Measurements from ENCODE around the gene LRRC15. TPM values are rescaled to one million over a fixed set of nuclear protein-coding genes. Genes with fewer than 3 reads are reported as not detected.

Gene LRRC15
- total RNA-seq, 1 experiment from 2014 or later, result not detected

- H3K27me3 Mint-ChIP-seq (ENCODE audit: insufficient read depth, unreplicated experiment), result no peaks in the 10 kb centered on the region
- POLR2A ChIA-PET, result interaction anchor here (0.5 to 5.1 kb wide), 8 partner anchors 10 to 552 kb away, joined by 3 to 36 read pairs (median 4); no protein-coding TSS in a partner anchor
Measured at GRCh38 chr3:194333212-194333980, 36.1 kb downstream of the LRRC15 start.

GRCh38 chr3:194332858-194333211 is 36.7 kb downstream of the LRRC15 start:
- Mint-ChIP-seq H3K27ac (ENCODE audit: low read depth, unreplicated experiment) (peak overlapping the region; percentile 90), H3K36me3 (ENCODE audit: insufficient read depth, unreplicated experiment) (no peaks in the 10 kb centered on the region), H3K4me1 (ENCODE audit: insufficient read depth, unreplicated experiment) (peaks cover 28% of the 10 kb centered on the region), H3K9me3 (ENCODE audit: unreplicated experiment) (no peaks in the 10 kb centered on the region), H3K4me3 (ENCODE audit: unreplicated experiment) (peak overlapping the region; percentile 77), H3K27me3 (ENCODE audit: insufficient read depth, unreplicated experiment) (no peaks in the 10 kb centered on the region)
- CTCF ChIA-PET, result interaction anchor here (0.6 to 8.9 kb wide), 6 partner anchors 12 to 1355 kb away, joined by 3 to 88 read pairs (median 3); no protein-coding TSS in a partner anchor
- intact Hi-C loops (cut with micrococcal nuclease), result loop anchor here (1.0 to 2.0 kb wide), 4 partner anchors 11 to 260 kb away; no protein-coding TSS in a partner anchor
- BruUV-seq (replicated peaks), result no TSS peak
- DNase-seq (ENCODE audit: unreplicated experiment), result no peak
- TF ChIP-seq CTCF (IDR thresholded peaks at IDR 0.05; ENCODE audit: unreplicated experiment), result no peak
- POLR2A ChIA-PET, result interaction anchor here (0.5 to 5.1 kb wide), 6 partner anchors 10 to 552 kb away, joined by 3 to 36 read pairs (median 4); no protein-coding TSS in a partner anchor

More at GRCh38 chr3:194333212-194333980, 36.1 kb downstream of the LRRC15 start:
- CTCF ChIA-PET, result interaction anchor here (0.7 to 8.9 kb wide), 9 partner anchors 11 to 160 kb away, joined by 3 to 88 read pairs (median 3); partner anchors contain the start of gene GP5
- peak; percentile 97 for DNase-seq (ENCODE audit: unreplicated experiment)
- Mint-ChIP-seq H3K36me3 (ENCODE audit: insufficient read depth, unreplicated experiment) (no peaks in the 10 kb centered on the region), H3K4me1 (ENCODE audit: insufficient read depth, unreplicated experiment) (peaks cover 28% of the 10 kb centered on the region), H3K27ac (ENCODE audit: low read depth, unreplicated experiment) (peak overlapping the region; percentile 90), H3K9me3 (ENCODE audit: unreplicated experiment) (no peaks in the 10 kb centered on the region), H3K4me3 (ENCODE audit: unreplicated experiment) (peak overlapping the region; percentile 77)
- TF ChIP-seq CTCF (IDR thresholded peaks at IDR 0.05; ENCODE audit: unreplicated experiment), result peak; percentile 97
- BruUV-seq (replicated peaks), result no TSS peak
- intact Hi-C loops (cut with micrococcal nuclease), result loop anchor here (1.0 to 2.0 kb wide), 4 partner anchors 11 to 259 kb away; no protein-coding TSS in a partner anchor

GRCh38 chr3:194330579-194330978 is 39.0 kb downstream of the LRRC15 start:
- H3K9me3 Mint-ChIP-seq (ENCODE audit: unreplicated experiment), result no peaks in the 10 kb centered on the region
- peak overlapping the region; percentile 40 for H3K4me3 Mint-ChIP-seq (ENCODE audit: unreplicated experiment)
- peaks cover 28% of the 10 kb centered on the region for H3K4me1 Mint-ChIP-seq (ENCODE audit: insufficient read depth, unreplicated experiment)
- H3K27me3 Mint-ChIP-seq (ENCODE audit: insufficient read depth, unreplicated experiment), result no peaks in the 10 kb centered on the region
- peak; percentile 96 for DNase-seq (ENCODE audit: unreplicated experiment)
- H3K27ac Mint-ChIP-seq (ENCODE audit: low read depth, unreplicated experiment), result peak overlapping the region; percentile 75
- TF ChIP-seq CTCF (IDR thresholded peaks at IDR 0.05; ENCODE audit: unreplicated experiment), result no peak
- intact Hi-C loops (cut with micrococcal nuclease), result no loop called here
- no TSS peak for BruUV-seq (replicated peaks)
- H3K36me3 Mint-ChIP-seq (ENCODE audit: insufficient read depth, unreplicated experiment), result no peaks in the 10 kb centered on the region
- ChIA-PET POLR2A (interaction anchor here (0.5 to 2.6 kb wide), 14 partner anchors 8 to 550 kb away, joined by 3 to 38 read pairs (median 6); partner anchors contain the start of gene HES1), CTCF (interaction anchor here (0.6 to 8.9 kb wide), 5 partner anchors 8 to 572 kb away, joined by 3 to 88 read pairs (median 8); no protein-coding TSS in a partner anchor)

GRCh38 chr3:194330160-194330559 is 39.4 kb downstream of the LRRC15 start:
- Mint-ChIP-seq H3K36me3 (ENCODE audit: insufficient read depth, unreplicated experiment) (no peaks in the 10 kb centered on the region), H3K9me3 (ENCODE audit: unreplicated experiment) (no peaks in the 10 kb centered on the region), H3K4me1 (ENCODE audit: insufficient read depth, unreplicated experiment) (peaks cover 28% of the 10 kb centered on the region), H3K4me3 (ENCODE audit: unreplicated experiment) (peak overlapping the region; percentile 40), H3K27me3 (ENCODE audit: insufficient read depth, unreplicated experiment) (no peaks in the 10 kb centered on the region), H3K27ac (ENCODE audit: low read depth, unreplicated experiment) (peak overlapping the region; percentile 75)
- ChIA-PET CTCF (interaction anchor here (0.9 to 8.9 kb wide), 4 partner anchors 7 to 77 kb away, joined by 3 to 88 read pairs (median 8); no protein-coding TSS in a partner anchor), POLR2A (interaction anchor here (0.6 to 2.6 kb wide), 13 partner anchors 8 to 549 kb away, joined by 3 to 38 read pairs (median 6); partner anchors contain the start of gene HES1)
- DNase-seq (ENCODE audit: unreplicated experiment), result no peak
- intact Hi-C loops (cut with micrococcal nuclease), result no loop called here
- no TSS peak for BruUV-seq (replicated peaks)
- no peak for TF ChIP-seq CTCF (IDR thresholded peaks at IDR 0.05; ENCODE audit: unreplicated experiment)

Data from MCF 10A (cell line).